Vagina (tissue), 2 donors: Measurements from ENCODE around the gene ODAD2. TPM values are rescaled to one million over a fixed set of nuclear protein-coding genes. Genes with fewer than 3 reads are reported as not detected.

Experiments used
- DNase-seq, 2 donors: peaks; one replicate each; pipeline ENCODE4 v3.0.0-alpha.2; 2017; ENCODE audit errors: extremely low spot score in 2 of 2
- H3K27ac ChIP-seq: fragments of 200-600 bp; sonication (generic); one replicate; pipeline ENCODE4 v1.5.1; 2019
- H3K27me3 ChIP-seq: fragments of 200-600 bp; sonication (generic); one replicate; pipeline ENCODE4 v1.5.1; 2019
- H3K36me3 ChIP-seq, 2 donors: fragments of 200-600 bp; sonication (generic); one replicate each; pipeline ENCODE4 v1.5.1; 2017 to 2019
- H3K4me1 ChIP-seq: fragments of 200-600 bp; sonication (generic); one replicate; pipeline ENCODE4 v1.5.1; 2019
- H3K4me3 ChIP-seq, 2 donors: fragments of 200-600 bp; sonication (generic); 1 replicate in 1 of 2; 2 replicates in 1 of 2; pipeline ENCODE4 v1.5.1; 2016 to 2019
- H3K9me3 ChIP-seq: fragments of 200-600 bp; sonication (generic); one replicate; pipeline ENCODE4 v1.5.1; 2019
- POLR2A ChIP-seq, 2 donors: fragments of 450-650 bp; IDR thresholded peaks; one replicate each; pipeline ENCODE4 v1.6.1; 2017; ENCODE audit warnings: antibody characterized with exemption in 2 of 2, mild to moderate bottlenecking in 2 of 2, moderate library complexity in 2 of 2
- POLR2AphosphoS5 ChIP-seq, 2 donors: sonication (generic); formaldehyde crosslinking; IDR thresholded peaks; one replicate each; pipeline ENCODE4 v1.9.0; 2017; ENCODE audit warnings: antibody characterized with exemption in 2 of 2, mild to moderate bottlenecking in 2 of 2, low read depth in 1 of 2; ENCODE audit not compliant: insufficient read depth in 1 of 2
- intact Hi-C: fragments of 100-400 bp; cut with DNase I; formaldehyde crosslinking; loops from one replicate; pipeline ENCODE4 v1.15.1; 2023
- total RNA-seq: library from RNA; depleted of rRNA; stranded (reverse); fragments of >200 nt; gene quantifications from one replicate; pipeline ENCODE4 v1.2.3, GENCODE V29; 2016
- TF ChIP-seq, protein P1 (sequence below), 3 experiments: fragments of 450-650 bp in 2 of 3; fragments of 200-600 bp in 1 of 3; sonication (generic) in 1 of 3; IDR thresholded peaks; one replicate each; pipeline ENCODE4 v1.5.1; 2017 to 2019; ENCODE audit warnings: antibody characterized with exemption in 3 of 3, mild to moderate bottlenecking in 2 of 3, moderate library complexity in 2 of 3

Gene ODAD2
- total RNA-seq, 1 donor from 2014 or later = 0.25 TPM

DNA sequence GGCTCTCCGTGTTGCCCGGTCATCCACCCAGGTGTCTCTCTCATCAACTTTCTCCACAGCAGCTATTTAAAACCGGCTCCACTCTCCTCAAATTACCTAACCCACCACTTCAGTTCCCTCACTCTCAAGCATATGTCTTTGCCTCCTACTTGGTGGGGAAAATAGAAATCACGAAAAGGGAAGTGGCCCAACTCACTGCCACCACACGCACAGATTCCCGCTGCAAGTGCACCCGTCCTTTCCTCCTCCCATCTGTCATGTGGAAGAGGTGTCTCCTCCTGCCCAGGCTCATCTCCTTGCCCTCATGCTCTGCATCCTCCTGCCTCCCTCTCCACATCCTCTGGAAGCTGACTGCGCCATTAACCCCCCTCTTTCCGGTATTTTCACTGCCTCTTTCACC lies 172.5 kb downstream of the ODAD2 start:
- Histone ChIP-seq H3K4me3 (no peak overlapping the region), H3K27me3 (no peaks in the 10 kb centered on the region), H3K4me1 (no peaks in the 10 kb centered on the region), H3K36me3 (no peaks in the 10 kb centered on the region), H3K27ac (no peak overlapping the region), H3K9me3 (no peaks in the 10 kb centered on the region)
- intact Hi-C loops = no loop called here
- TF ChIP-seq, protein P1, sequence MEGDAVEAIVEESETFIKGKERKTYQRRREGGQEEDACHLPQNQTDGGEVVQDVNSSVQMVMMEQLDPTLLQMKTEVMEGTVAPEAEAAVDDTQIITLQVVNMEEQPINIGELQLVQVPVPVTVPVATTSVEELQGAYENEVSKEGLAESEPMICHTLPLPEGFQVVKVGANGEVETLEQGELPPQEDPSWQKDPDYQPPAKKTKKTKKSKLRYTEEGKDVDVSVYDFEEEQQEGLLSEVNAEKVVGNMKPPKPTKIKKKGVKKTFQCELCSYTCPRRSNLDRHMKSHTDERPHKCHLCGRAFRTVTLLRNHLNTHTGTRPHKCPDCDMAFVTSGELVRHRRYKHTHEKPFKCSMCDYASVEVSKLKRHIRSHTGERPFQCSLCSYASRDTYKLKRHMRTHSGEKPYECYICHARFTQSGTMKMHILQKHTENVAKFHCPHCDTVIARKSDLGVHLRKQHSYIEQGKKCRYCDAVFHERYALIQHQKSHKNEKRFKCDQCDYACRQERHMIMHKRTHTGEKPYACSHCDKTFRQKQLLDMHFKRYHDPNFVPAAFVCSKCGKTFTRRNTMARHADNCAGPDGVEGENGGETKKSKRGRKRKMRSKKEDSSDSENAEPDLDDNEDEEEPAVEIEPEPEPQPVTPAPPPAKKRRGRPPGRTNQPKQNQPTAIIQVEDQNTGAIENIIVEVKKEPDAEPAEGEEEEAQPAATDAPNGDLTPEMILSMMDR (IDR thresholded peaks at IDR 0.05) = no peak
- no peak for TF ChIP-seq POLR2AphosphoS5 (IDR thresholded peaks at IDR 0.05; ENCODE audit: insufficient read depth in 1 of 2, low read depth in 1 of 2)
- DNase-seq = no peak

DNA sequence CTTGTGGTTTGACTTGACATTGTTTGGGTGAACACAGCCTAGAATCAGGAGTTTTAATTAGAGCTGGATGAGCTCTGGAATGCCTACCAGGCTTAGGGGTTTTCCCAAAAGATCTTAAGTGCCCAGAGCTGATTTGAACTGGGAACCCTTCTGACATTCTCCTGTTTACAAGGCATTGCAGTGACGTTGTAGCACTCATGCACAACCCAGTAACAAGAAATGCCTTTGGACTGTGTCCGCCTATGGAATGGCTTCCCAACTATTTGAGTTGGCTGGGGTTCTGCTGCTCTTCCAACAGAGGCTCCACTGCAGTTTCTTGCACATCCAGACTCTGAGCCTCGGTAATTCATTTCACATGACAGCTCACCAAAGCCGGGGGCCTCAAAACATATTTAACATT lies 176.6 kb downstream of the ODAD2 start:
- no peak overlapping the region for H3K4me3 ChIP-seq
- intact Hi-C loops = no loop called here
- H3K36me3 ChIP-seq = no peaks in the 10 kb centered on the region

DNA sequence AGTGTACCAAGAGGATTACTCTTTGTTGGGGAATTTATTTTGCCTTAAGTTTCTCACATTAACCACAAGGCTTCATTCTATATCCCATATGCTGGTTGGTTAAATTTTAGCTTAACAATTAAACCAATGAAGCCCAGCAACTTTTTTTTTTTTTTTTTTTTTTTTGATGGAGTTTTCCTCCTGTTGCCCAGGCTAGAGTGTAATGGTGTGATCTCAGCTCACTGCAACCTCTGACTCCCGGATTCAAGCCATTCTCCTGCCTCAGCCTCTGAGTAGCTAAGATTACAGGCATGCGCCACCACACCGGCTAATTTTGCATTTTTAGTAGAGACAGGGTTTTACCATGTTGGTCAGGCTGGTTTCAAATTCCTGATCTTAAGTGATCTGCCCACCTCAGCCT lies 178.2 kb downstream of the ODAD2 start:
- TF ChIP-seq POLR2AphosphoS5 (IDR thresholded peaks at IDR 0.05; ENCODE audit: insufficient read depth in 1 of 2, low read depth in 1 of 2) (no peak), POLR2A (IDR thresholded peaks at IDR 0.05) (no peak)
- TF ChIP-seq, protein P1 (IDR thresholded peaks at IDR 0.05) = no peak
- Histone ChIP-seq H3K9me3 (no peaks in the 10 kb centered on the region), H3K27ac (no peak overlapping the region), H3K4me1 (no peaks in the 10 kb centered on the region), H3K27me3 (no peaks in the 10 kb centered on the region), H3K36me3 (no peaks in the 10 kb centered on the region), H3K4me3 (no peak overlapping the region)
- DNase-seq = no peak
- intact Hi-C loops = no loop called here

More for the DNA sequence above, 176.6 kb downstream of the ODAD2 start:
- Histone ChIP-seq H3K4me1 (no peaks in the 10 kb centered on the region), H3K27ac (no peak overlapping the region), H3K27me3 (no peaks in the 10 kb centered on the region), H3K9me3 (no peaks in the 10 kb centered on the region)
- no peak for DNase-seq
- TF ChIP-seq POLR2A (IDR thresholded peaks at IDR 0.05) (no peak), POLR2AphosphoS5 (IDR thresholded peaks at IDR 0.05; ENCODE audit: insufficient read depth in 1 of 2, low read depth in 1 of 2) (no peak)
- TF ChIP-seq, protein P1 (IDR thresholded peaks at IDR 0.05) = no peak

DNA sequence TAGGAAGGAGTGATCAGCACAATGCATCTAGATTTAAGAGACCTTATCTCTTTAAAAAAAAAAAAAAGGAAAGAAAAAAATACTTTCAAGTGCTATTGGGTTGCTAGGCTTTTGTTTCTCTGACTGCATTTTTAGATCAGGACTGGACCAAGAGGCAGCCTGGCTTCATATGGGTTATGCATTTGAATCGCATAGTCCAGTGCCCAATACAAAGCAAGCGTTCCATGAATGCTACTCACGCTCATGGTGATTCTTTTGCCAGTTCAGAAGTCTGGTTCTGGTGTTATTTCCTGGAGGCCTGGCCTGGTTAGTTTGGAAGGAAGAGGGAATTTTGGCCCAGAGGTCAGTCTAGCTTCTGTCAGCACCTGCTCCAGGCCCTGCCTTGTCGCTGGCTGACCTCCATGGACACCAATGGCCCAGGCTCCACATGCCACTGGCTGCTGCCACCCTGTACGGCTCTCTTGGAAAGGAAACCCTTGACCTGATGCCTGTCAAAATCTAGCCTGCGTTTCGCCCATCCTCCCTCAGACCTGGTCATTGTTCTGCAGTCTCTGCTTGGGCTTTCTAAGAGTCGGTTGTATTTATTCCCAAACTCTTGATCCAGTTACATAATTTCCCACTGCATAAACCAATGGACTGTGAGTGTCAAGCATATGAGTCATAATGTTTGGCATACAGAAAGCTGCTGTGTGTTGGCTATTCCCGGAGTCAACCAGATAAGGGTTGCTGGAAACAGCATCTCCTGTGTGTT lies 178.9 kb downstream of the ODAD2 start:
- H3K4me1 ChIP-seq = no peaks in the 10 kb centered on the region
- H3K9me3 ChIP-seq = no peaks in the 10 kb centered on the region
- no peak overlapping the region for H3K27ac ChIP-seq
- H3K27me3 ChIP-seq = no peaks in the 10 kb centered on the region
- H3K4me3 ChIP-seq = no peak overlapping the region
- intact Hi-C loops = no loop called here
- no peaks in the 10 kb centered on the region for H3K36me3 ChIP-seq
- no peak for DNase-seq
- TF ChIP-seq POLR2A (IDR thresholded peaks at IDR 0.05) = no peak
- no peak for TF ChIP-seq POLR2AphosphoS5 (IDR thresholded peaks at IDR 0.05; ENCODE audit: insufficient read depth in 1 of 2, low read depth in 1 of 2)
- TF ChIP-seq, protein P1 (IDR thresholded peaks at IDR 0.05) = no peak

DNA sequence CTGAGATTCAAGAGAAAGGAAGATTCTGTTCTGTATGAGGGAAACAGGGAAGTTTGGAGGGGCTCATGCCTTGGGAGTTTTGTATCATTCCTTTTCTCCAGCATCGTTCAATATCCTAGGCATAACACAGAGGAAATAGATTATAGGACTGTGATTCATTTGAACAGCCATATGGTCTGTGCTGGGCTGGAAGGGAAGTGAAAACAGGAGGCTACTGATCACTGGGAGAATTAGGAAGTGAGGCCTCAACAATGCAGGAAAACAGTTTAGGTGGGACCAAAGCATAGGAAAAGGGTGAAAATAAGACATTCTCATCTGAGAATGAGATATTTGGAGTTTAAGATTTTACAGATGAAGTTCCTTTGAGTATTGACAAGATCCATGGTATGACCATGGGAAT lies 182.6 kb downstream of the ODAD2 start:
- Histone ChIP-seq H3K9me3 (no peaks in the 10 kb centered on the region), H3K4me1 (no peaks in the 10 kb centered on the region), H3K36me3 (no peaks in the 10 kb centered on the region), H3K27ac (no peak overlapping the region), H3K27me3 (no peaks in the 10 kb centered on the region), H3K4me3 (no peak overlapping the region)
- intact Hi-C loops = no loop called here
- no peak for DNase-seq
- TF ChIP-seq POLR2A (IDR thresholded peaks at IDR 0.05) (no peak), POLR2AphosphoS5 (IDR thresholded peaks at IDR 0.05; ENCODE audit: insufficient read depth in 1 of 2, low read depth in 1 of 2) (no peak)
- TF ChIP-seq, protein P1 (IDR thresholded peaks at IDR 0.05) = no peak
